Neural progenitor cell (in vitro differentiated cells): Measurements from ENCODE around the gene ANAPC7.

ENCODE experiments used
- EZH2 ChIP-seq: fragments of 200-600 bp; sonication (generic); IDR thresholded peaks from 2 replicates; pipeline ENCODE4 v1.6.1; 2017; ENCODE audit warnings: antibody characterized with exemption, mild to moderate bottlenecking, moderate library complexity
- EZH2phosphoT487 ChIP-seq: fragments of 200-600 bp; sonication (generic); IDR thresholded peaks from 2 replicates; pipeline ENCODE4 v1.6.1; 2017; ENCODE audit warnings: antibody characterized with exemption
- TF ChIP-seq, protein P1 (sequence below): fragments of 200-600 bp; sonication (generic); IDR thresholded peaks from 2 replicates; pipeline ENCODE4 v1.5.1; 2017; ENCODE audit warnings: antibody characterized with exemption, mild to moderate bottlenecking

DNA sequence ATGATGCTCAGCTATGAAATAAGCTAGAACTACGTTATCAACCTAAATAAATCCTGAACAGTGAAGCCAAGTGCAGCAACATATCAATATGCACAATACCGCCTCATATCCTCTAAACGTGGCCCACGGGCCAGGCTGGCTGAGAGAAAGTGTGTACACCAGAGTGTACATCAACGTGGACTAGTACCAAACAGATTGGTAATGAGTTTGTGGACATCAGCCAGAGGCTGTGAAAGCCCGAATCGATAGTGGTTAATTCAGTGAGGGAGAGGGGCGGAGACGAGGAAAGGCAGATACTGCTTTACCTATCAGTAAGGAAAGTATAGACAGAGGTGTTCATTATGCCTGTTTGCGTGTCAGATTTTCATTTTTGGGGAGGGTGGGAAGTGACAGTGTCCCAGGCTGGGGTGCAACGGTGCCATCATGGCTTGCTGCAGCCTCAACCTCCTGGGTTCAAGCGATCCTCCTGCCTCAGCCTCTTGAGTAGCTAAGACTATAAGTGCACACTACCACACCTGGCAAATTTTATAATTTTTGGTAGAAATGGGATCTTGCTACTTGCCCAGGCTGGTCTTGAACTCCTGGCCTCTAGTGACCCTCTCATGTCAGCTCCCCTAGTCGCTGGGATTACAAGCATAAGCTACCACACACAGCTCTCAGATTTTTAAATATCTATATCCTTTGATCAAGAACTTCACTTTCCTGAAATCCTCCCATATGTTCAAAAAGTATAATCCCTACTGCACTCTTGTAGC is 50.1 kb downstream of the ANAPC7 start:
- TF ChIP-seq, protein P1, sequence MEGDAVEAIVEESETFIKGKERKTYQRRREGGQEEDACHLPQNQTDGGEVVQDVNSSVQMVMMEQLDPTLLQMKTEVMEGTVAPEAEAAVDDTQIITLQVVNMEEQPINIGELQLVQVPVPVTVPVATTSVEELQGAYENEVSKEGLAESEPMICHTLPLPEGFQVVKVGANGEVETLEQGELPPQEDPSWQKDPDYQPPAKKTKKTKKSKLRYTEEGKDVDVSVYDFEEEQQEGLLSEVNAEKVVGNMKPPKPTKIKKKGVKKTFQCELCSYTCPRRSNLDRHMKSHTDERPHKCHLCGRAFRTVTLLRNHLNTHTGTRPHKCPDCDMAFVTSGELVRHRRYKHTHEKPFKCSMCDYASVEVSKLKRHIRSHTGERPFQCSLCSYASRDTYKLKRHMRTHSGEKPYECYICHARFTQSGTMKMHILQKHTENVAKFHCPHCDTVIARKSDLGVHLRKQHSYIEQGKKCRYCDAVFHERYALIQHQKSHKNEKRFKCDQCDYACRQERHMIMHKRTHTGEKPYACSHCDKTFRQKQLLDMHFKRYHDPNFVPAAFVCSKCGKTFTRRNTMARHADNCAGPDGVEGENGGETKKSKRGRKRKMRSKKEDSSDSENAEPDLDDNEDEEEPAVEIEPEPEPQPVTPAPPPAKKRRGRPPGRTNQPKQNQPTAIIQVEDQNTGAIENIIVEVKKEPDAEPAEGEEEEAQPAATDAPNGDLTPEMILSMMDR, result no peak
- TF ChIP-seq EZH2phosphoT487 (no peak), EZH2 (no peak)
